B cell (primary cell): ENCODE data around the gene TMEM86A. TPM values are rescaled to one million over a fixed set of nuclear protein-coding genes. Genes with fewer than 3 reads are reported as not detected.
A peak's percentile ranks its signal among the peaks of the same experiment; 100 is the strongest.

Source experiments
- ATAC-seq: fragments of 200-7000 bp; cut with Tn5 transposase; one replicate; pipeline ENCODE4 v1.10.0; 2021; ENCODE audit warnings: low read depth, mild to moderate bottlenecking, moderate number of reproducible peaks, moderate library complexity
- CTCF ChIA-PET: fragments of 350-600 bp; sonication (Branson Sonifier 250); formaldehyde crosslinking; loops from one replicate; lab custom pipeline; 2021; ENCODE audit warnings: antibody characterized with exemption, inconsistent platforms; lab: Charles Lee
- POLR2A ChIA-PET: fragments of 350-600 bp; sonication (Branson Sonifier 250); formaldehyde crosslinking; loops from one replicate; lab custom pipeline; 2021; ENCODE audit warnings: antibody characterized with exemption; lab: Charles Lee
- DNase-seq: peaks from one replicate; pipeline ENCODE4 v3.0.0; 2013
- H2AFZ ChIP-seq: 2 replicates; pipeline ENCODE4 v1.6.1; 2012; ENCODE audit warnings: mild to moderate bottlenecking, low read depth, low read length; ENCODE audit not compliant: insufficient read depth, poor library complexity, severe bottlenecking
- H3K27ac ChIP-seq, 2 donors: 1 replicate in 1 of 2; 2 replicates in 1 of 2; pipeline ENCODE4 v1.5.1; 2012 to 2013; ENCODE audit warnings: low read length in 2 of 2, mild to moderate bottlenecking in 2 of 2, moderate library complexity in 1 of 2
- H3K27me3 ChIP-seq, 4 experiments: fragments of 200-600 bp in 1 of 4; sonication (generic) in 1 of 4; replicated peaks in 1 of 4; 1 replicate in 2 of 4; 2 replicates in 2 of 4; pipeline versions ENCODE4 v1.6.1 to v1.7.0; 2013 to 2016; ENCODE audit warnings: low read length in 3 of 4, mild to moderate bottlenecking in 2 of 4, mixed read lengths in 1 of 4, moderate library complexity in 1 of 4; ENCODE audit not compliant: insufficient read depth in 4 of 4, control insufficient read depth in 3 of 4; ENCODE audit errors: control extremely low read depth in 1 of 4
- H3K36me3 ChIP-seq, 2 experiments: replicated peaks in 1 of 2; 1 replicate in 1 of 2; 2 replicates in 1 of 2; pipeline versions ENCODE4 v1.6.1 to v1.7.1; 2013; ENCODE audit warnings: low read length in 1 of 2; ENCODE audit not compliant: insufficient read depth in 2 of 2, control insufficient read depth in 1 of 2; ENCODE audit errors: control extremely low read depth in 1 of 2, extremely low read depth in 1 of 2
- H3K4me1 ChIP-seq, 2 donors: fragments of 200-600 bp in 1 of 2; sonication (generic) in 1 of 2; 1 replicate in 1 of 2; 2 replicates in 1 of 2; pipeline versions ENCODE4 v1.5.1 to v1.6.1; 2013 to 2017; ENCODE audit warnings: low read length in 2 of 2; ENCODE audit not compliant: control insufficient read depth in 2 of 2, insufficient read depth in 2 of 2
- H3K4me2 ChIP-seq: replicated peaks from 2 replicates; pipeline ENCODE3; 2012; ENCODE audit warnings: mild to moderate bottlenecking, low read depth, low read length; ENCODE audit not compliant: poor library complexity, severe bottlenecking
- H3K4me3 ChIP-seq, 5 experiments: fragments of 200-600 bp in 1 of 5; sonication (generic) in 1 of 5; 1 replicate in 3 of 5; 2 replicates in 2 of 5; pipeline versions ENCODE4 v1.5.1 to v1.7.0; 2011 to 2016; ENCODE audit warnings: low read length in 4 of 5, mild to moderate bottlenecking in 4 of 5, low read depth in 2 of 5, control low read depth in 1 of 5, moderate library complexity in 1 of 5; ENCODE audit not compliant: insufficient read depth in 1 of 5; ENCODE audit errors: control extremely low read depth in 1 of 5, extremely low read depth in 1 of 5
- H3K79me2 ChIP-seq: fragments of 200-600 bp; sonication (generic); one replicate; pipeline ENCODE4 v1.6.0; 2016; ENCODE audit warnings: low read length; ENCODE audit not compliant: control insufficient read depth, insufficient read depth
- H3K9ac ChIP-seq: fragments of 200-600 bp; sonication (generic); 2 replicates; pipeline ENCODE4 v1.6.1; 2017; ENCODE audit warnings: mild to moderate bottlenecking, low read length, moderate library complexity
- H3K9me3 ChIP-seq, 3 donors: one replicate each; pipeline versions ENCODE4 v1.6.1 to v1.7.1; 2013; ENCODE audit warnings: low read length in 2 of 3; ENCODE audit not compliant: control insufficient read depth in 2 of 3, insufficient read depth in 1 of 3; ENCODE audit errors: control extremely low read depth in 1 of 3
- H4K20me1 ChIP-seq: 2 replicates; pipeline ENCODE4 v1.6.0; 2012; ENCODE audit warnings: mild to moderate bottlenecking, low read length; ENCODE audit not compliant: insufficient read depth, control insufficient read depth, poor library complexity, severe bottlenecking
- H3K27ac Mint-ChIP-seq: one replicate; pipeline ENCODE4 v1.8.0; 2021; ENCODE audit warnings: mixed read lengths
- H3K27me3 Mint-ChIP-seq: one replicate; pipeline ENCODE4 v1.8.0; 2021; ENCODE audit warnings: mixed read lengths
- H3K4me1 Mint-ChIP-seq: one replicate; pipeline ENCODE4 v1.8.0; 2021; ENCODE audit warnings: mixed read lengths
- H3K4me3 Mint-ChIP-seq: one replicate; pipeline ENCODE4 v1.8.0; 2021; ENCODE audit warnings: mixed read lengths
- H3K9me3 Mint-ChIP-seq: one replicate; pipeline ENCODE4 v1.8.0; 2022; ENCODE audit warnings: mixed read lengths; ENCODE audit not compliant: insufficient read depth
- EZH2 ChIP-seq: IDR thresholded peaks from 2 replicates; pipeline ENCODE4 v1.6.1; 2012; ENCODE audit warnings: borderline replicate concordance, low read depth, mild to moderate bottlenecking, moderate library complexity, low read length; ENCODE audit not compliant: insufficient read depth, poor library complexity, severe bottlenecking
- WGBS: methylation state at CpG from one replicate; pipeline ENCODE4 v1.1.5; 2013; ENCODE audit warnings: missing lambda C conversion rate; ENCODE audit not compliant: insufficient coverage; 5-methylcytosine and 5-hydroxymethylcytosine counted together
- intact Hi-C: fragments of 100-400 bp; cut with micrococcal nuclease; formaldehyde crosslinking; loops from one replicate; pipeline ENCODE4 v1.10.0; 2022
- polyA plus RNA-seq: library from polyadenylated mRNA; depleted of rRNA; stranded (reverse); fragments of >200 nt; gene quantifications from 2 replicates; pipeline ENCODE4 v1.2.3, GENCODE V29; 2012
- total RNA-seq, 2 donors: library from RNA; stranded (reverse); fragments of 120-200 nt in 1 of 2; gene quantifications; 1 replicate in 1 of 2; 2 replicates in 1 of 2; pipeline versions ENCODE4 v1.2.3 to v1.2.4, GENCODE V29; 2013 to 2022
- TF ChIP-seq, protein P1 (sequence below): fragments of 200-600 bp; IDR thresholded peaks from one replicate; pipeline ENCODE4 v1.8.0; 2022; ENCODE audit warnings: antibody characterized with exemption, mild to moderate bottlenecking

TMEM86A gene
- total and polyA plus RNA-seq, 2 donors (not counting 1 experiment from before 2014, with no cell fraction given), result 0.40 to 1.1 TPM

DNA sequence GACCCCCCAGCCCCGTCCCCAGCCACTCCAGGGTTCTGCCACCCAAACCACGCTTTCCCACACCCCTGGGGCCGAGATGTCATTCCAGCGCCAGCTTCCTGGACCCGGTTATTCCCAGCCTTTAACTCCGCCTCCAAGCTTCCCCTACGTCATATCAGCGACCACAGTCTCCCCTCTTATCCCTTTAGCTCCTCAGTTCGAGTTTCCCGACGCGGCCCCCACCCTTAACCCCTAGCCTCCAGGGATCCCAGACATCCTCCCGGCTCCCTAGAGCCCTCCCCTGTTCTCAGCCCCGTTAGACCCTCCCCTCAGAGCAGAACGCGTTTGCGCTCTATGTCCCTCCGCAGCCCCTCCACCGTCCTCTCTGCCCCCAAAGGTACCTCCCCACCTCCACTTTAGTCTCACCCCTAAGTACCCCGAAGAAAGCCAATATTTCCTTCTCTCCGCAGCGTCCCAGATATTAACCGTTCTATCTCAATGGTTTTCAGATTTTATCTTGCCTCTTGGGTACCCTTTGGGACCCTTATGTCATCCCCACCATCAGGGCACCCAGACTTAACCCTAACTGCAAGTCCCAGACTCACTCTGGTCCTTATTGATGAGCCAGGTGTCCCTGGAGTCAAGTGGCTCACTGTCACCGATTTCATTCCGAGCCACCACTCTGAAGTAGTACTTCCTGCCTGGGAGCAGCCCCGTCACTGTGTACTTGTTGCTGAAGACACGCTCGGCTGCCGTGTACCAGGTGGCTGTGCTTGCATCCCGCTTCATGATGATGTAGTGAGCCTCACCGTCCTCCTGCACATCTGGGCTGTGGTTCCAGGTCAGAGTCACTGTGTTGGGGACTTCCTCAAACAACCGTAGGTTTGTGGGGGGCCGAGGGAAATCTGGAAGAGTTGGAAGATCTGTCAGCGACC is 8.0 kb downstream of the TMEM86A start:
- Histone ChIP-seq H3K4me1 (peaks cover 18 to 19% of the 10 kb centered on the region in 2 donors), H4K20me1 (no peaks in the 10 kb centered on the region), H3K79me2 (no peaks in the 10 kb centered on the region), H3K27me3 (peaks cover 0 to 8% (median 0%) of the 10 kb centered on the region in 4 experiments), H3K27ac (peak overlapping the region in 1 of 2 donors; percentile 69), H3K4me2 (peak overlapping the region; percentile 99), H2AFZ (peak overlapping the region; percentile 84), H3K9me3 (peaks cover 0 to 3% (median 0%) of the 10 kb centered on the region in 3 donors), H3K4me3 (peak overlapping the region in 4 of 5 experiments; percentile 54 to 95 (median 68)), H3K36me3 (no peaks in the 10 kb centered on the region), H3K9ac (peak overlapping the region; percentile 81)
- no peak for TF ChIP-seq EZH2
- TF ChIP-seq, protein P1, sequence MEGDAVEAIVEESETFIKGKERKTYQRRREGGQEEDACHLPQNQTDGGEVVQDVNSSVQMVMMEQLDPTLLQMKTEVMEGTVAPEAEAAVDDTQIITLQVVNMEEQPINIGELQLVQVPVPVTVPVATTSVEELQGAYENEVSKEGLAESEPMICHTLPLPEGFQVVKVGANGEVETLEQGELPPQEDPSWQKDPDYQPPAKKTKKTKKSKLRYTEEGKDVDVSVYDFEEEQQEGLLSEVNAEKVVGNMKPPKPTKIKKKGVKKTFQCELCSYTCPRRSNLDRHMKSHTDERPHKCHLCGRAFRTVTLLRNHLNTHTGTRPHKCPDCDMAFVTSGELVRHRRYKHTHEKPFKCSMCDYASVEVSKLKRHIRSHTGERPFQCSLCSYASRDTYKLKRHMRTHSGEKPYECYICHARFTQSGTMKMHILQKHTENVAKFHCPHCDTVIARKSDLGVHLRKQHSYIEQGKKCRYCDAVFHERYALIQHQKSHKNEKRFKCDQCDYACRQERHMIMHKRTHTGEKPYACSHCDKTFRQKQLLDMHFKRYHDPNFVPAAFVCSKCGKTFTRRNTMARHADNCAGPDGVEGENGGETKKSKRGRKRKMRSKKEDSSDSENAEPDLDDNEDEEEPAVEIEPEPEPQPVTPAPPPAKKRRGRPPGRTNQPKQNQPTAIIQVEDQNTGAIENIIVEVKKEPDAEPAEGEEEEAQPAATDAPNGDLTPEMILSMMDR, result no peak
- Mint-ChIP-seq H3K27me3 (peaks cover 19% of the 10 kb centered on the region), H3K4me1 (peaks cover 22% of the 10 kb centered on the region), H3K27ac (peak overlapping the region; percentile 88), H3K9me3 (no peaks in the 10 kb centered on the region), H3K4me3 (peak overlapping the region; percentile 95)
- ChIA-PET CTCF (interaction anchor here (0.6 to 4.4 kb wide), 5 partner anchors 10 to 123 kb away, joined by 3 to 27 read pairs (median 7); no protein-coding TSS in a partner anchor), POLR2A (no interaction called here)
- 3% methylated on average over 31 of the region's 34 CpGs for WGBS
- peak; percentile 88 for DNase-seq
- intact Hi-C loops, result loop anchor here (1.0 kb wide), 1 partner anchor 15 kb away; no protein-coding TSS in a partner anchor
- peak; percentile 74 for ATAC-seq
